GM21737 (cell line): ENCODE data around the gene MTA1.

ENCODE experiments used
- ATAC-seq: cut with Tn5 transposase; IDR thresholded peaks from one replicate; pipeline ENCODE4 v1.9.1; 2021; ENCODE audit warnings: mild to moderate bottlenecking, moderate library complexity; ENCODE audit not compliant: unreplicated experiment

The MTA1 gene

DNA sequence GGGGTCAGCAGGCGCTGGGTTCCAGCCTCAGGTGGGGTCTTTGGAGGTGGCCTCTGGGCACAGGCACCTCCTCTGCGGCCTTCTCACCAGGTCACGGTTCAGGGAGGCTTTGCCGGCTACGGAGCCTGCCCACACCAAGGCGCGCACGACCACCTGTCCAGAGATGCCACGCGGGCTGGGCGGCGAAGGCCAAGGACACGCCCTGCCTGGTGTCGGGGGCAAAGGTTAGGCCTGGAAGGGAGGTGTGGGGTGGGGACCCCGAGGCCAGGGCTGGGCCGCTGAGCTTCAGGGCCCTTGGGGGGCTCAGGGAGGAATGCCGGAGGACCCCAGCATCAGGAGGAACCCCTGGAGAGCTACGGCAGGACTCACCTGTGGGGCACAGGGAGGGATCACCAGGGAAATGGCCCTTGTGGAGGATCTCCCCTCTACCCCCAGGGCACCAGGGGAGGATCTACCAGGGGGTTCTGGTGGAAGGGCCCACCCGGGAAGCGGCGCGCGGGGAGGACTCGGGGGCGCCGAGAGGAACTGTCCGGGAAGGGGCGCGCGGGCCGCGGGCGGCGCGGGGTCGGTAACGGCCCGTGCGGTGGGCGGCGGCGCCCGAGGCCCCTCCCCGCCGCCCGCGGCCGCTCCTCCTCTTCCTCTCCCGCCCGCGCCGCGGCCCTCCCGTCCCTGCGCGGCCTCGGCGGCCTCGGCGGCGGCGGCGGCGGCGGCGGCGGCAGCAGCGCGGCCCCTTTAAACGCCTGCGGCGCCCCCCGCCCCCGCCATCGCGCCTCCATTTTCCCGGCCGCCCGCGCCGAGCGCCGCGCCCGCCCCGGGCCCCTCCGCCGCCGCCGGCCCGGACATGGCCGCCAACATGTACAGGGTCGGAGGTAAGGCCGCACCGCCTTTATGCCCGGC is at the start of gene MTA1:
TSS of gene MTA1 (plus strand) at position 633 of the 897 bp plus-strand sequence. CDS start at position 842, 209 bp downstream.
- ATAC-seq, result peak; percentile 61

DNA sequence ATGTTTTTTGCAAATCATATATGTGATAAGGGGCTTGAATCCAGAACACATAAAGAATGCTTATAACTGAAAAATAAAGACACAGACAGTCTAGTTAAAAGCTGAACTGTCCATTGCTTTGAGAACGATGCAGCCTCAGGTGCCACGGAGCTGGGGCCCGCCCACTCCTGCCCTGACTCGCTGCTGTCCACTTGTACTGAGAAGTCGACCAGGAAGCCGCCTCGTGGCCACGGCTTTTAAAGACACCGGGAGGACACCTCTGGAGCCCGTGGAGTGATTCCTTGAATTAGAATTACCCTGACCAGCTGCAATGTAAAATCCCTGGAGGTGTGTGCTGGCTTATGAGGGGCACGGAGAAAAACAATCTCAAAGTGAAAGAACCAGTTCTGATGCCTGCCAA is 45.2 kb upstream of the MTA1 start:
- no peak for ATAC-seq

DNA sequence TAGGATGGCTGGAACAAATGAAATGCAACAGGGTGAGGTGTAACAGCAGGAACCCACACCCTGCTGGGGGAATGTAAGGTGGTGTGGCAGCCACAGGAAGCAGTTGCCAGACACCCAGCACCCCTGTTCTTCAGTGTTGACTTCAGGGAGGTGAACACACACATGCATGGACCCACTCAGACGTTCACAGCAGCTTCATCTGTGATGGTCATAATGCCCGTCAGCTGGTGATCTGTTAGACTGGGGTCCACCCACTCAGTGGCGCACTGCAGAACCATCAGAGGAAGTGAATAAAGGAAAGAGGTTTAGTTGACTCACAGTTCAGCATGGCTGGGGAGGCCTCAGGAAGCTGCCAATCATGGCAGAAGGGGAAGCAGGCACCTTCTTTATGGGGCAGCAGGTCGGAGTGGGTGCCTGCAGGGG is 44.0 kb upstream of the MTA1 start:
- ATAC-seq, result no peak

DNA sequence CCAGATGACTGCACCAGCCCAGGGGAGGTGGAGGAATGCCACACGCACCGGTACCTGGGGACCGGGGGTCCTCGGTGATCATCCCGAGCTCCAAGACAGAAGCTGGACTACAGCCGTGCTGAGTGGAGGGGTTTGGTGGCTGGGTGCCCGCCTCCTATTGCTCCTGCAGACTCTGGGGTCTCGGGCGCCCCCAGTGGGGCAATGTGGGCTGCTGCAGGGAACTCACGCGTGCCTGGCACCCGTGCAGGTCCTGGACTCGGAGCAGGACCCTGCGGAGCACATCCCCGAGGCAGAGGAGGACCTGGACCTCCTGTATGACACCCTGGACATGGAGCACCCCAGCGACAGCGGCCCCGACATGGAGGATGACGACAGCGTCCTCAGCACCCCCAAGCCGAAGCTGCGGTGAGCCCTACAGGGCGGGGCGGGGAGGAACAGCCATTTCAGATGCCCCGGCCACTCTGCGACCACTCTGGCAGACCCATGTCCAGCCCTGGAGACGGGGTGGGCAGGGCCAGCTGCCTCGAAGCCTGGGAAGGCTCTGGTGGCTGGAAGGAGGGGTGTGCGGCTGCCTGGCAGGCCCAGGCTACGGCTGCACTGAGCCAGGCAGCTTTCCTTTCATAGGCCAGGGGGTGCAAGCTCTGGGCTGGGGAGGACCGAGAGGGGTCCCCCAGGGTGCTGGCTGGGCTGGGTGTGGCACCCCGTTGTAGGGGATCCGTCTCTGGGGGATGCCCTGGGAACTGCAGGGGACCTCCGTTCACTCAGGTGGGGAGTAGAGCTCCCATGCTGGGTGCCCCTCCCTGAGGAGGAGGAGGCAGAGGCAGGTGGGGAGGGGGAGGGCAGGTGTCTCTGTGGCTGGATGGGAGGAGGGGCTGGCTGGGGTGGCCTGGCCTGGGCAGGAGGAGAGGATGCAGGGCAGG is 42.8 kb upstream of the MTA1 start:
- ATAC-seq, result no peak

DNA sequence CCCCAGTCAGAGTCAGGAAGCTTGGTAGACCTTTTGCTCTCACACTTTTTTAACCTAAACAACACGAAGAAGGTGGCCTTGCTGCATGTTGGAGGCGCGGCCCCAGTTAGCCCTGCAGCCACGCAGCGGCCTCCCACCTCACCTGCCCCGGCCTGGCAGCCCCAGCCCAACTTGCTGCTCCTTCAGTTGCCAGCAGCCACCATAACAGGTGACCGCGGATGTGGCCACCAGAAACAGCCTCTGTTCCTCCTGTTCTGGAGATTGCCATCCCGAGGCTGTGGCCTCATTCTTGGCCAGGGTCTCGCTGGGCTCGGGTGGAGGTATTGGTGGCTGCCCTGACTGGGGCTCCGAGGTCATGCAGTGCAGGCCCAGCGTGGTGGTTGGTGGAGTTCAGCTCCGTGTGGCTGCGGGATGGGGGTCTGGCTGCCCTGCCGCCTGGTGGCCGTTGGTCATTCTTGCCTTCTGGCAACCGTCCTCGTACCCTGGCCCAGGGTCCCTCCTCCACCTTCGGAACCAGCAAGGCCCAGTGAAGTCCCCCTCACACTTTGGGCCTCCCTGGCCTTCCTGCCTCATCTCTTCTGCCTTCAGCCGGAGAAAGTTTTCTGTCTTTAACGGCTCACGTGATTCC is 42.0 kb upstream of the MTA1 start:
- ATAC-seq, result no peak

DNA sequence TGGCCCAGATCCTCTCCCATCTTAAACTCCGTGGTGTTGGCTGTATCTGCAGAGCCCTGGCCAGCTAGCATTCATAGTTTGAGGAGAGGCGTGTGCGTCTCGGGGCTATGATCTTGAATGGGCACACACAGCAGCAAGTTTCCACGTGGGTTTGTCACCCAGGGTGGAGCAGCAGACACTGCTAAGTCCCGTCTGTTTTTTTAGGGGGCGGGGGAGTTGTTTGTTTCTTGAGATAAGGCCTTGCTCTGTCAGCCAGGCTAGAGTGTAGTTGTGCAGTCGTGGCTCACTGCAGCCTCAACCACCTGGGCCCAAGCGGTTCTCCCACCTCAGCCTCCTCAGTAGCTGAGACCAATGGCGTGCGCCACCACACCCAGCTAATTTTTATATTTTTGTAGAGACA is 41.4 kb upstream of the MTA1 start:
- ATAC-seq, result no peak

DNA sequence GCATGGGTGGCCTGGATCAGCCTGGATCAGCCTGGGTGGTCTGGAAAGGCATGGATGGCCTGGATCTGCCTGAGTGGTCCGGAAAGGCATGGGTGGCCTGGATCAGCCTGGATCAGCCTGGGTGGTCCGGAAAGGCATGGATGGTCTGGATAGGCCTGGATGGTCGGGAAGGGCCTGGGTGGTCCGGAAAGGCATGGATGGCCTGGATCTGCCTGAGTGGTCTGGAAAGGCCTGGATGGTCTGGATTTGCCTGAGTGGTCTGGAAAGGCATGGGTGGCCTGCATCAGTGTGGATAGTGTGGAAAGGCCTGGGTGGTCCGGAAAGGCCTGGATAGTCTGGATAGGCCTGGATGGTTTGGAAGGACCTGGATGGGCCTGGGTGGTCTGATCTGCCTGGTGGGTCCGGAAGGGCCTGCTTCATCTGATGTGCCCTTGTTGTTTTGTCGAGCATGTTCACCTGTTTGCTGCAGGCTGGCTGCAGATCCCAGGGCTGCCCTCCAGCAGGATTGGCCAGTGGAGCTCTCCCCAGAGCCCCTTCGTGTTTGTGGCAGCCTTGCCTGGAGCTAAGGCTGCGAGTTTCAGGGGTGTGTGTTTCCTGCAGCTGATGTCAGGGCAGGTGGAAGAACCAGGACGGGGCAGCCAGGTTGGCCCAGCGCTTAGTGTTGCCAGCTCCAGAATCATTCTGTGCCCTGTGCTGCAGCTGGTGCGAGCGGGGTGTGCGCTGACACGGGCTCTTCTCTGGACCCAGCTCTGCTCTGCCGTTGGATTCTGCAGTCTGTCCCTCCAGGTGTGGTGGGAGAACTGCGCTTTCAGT is 40.5 kb upstream of the MTA1 start:
- no peak for ATAC-seq

DNA sequence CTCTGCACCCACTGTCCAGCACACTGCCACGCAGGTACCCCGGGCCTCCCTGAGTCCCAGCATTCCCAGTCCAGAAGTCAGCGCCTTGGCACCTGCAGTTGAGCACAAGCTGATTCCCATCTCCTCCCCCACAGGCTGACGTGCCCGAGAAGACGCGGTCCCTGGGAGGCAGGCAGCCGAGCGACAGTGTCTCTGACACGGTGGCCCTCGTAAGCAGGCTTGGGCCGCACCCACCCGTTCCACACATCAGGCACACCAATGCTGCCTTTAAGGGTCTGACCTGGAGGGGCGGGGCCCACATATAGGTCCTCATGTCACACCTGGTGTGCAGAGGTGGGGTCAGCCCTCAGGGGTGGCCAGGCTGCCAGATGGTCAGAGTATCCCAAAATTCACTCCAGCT is 39.7 kb upstream of the MTA1 start:
- ATAC-seq, result no peak

DNA sequence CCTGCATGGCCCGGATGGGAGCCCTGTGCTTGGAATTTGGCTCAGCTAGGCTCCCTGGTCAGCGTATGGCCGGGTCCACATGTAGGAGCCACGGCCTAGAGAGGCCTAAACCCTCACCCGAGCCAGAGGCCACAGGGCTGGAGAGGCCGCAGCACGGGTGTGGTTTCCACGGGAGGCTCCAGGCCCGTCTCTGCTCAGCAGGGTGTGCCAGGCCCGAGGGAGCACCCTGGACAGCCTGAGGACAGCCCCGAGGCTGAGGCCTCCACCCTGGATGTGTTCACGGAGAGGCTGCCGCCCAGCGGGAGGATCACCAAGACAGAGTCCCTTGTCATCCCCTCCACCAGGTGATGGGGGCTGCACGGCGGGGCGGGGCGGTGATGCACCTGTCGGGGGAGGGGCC is 38.9 kb upstream of the MTA1 start:
- no peak for ATAC-seq

DNA sequence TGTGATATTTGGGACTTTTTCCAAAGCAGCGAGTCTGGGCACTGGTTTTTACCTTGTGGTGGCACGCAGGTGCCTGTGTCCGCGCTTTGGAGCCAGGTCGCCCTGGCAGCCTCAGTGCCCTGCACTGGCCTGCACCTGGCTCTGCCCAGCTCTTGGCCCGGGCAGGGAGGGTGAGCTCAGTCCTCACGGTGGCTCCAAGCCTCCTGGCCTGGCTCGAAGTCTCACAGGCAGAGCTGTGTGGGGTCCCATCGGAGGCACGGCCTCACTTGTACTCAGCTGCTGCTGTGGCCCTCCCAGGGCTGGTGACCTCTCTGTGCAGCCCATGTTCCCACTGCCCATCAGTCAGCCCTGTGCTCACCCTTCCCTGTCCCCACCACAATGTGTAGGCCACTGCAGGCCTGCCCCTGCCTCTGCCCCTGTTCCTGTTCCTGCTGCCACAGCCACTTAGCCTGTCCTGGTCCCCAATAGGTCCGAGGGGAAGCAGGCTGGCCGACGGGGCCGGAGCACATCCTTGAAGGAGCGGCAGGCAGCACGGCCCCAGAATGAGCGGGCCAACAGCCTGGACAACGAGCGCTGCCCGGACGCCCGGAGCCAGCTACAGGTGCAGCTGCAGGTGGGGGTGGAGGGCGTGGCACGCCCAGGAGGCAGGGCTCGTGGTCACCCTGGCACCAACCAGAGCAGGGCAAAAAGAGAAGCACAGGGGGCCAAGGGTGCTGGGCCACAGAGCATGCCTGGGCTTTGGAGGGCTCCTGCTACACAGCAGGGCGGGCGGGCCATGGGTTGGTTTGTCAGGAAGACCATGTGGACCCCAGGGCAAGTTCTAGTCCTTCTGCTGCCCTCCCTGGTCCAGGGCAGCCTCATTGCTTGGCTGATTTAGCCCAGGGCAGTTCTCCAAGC is 37.9 kb upstream of the MTA1 start:
- no peak for ATAC-seq

DNA sequence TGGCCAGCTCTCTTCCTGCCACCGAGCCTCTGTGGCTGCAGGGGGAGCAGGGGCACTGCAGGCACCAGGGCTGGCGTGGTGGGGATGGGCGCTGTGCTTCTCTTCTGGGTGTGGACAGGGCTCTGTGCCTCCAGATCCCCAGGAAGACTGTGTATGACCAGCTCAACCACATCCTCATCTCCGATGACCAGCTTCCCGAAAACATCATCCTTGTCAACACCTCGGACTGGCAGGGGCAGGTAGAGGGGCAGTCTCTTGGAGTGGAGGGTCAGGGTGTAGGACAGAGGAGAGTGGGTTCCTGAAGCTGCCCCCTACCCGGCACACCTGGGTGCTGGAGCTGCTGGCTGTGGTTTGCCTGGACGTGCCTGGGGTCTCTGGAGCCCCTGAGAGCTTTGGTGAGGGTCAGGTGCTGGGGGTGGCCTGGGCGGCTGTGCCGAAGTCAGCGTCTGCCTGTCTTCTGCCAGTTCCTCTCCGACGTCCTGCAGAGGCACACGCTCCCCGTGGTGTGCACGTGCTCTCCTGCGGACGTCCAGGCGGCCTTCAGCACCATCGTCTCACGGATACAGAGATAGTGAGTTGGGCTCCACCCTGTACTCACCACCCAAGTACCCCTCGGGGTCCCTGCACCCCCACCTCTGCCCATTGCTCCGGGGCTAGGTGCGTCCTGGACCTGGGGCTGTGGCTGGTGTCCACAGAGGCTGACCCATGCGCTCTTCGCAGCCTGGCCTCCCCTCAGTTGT is 37.1 kb upstream of the MTA1 start:
- ATAC-seq, result no peak

DNA sequence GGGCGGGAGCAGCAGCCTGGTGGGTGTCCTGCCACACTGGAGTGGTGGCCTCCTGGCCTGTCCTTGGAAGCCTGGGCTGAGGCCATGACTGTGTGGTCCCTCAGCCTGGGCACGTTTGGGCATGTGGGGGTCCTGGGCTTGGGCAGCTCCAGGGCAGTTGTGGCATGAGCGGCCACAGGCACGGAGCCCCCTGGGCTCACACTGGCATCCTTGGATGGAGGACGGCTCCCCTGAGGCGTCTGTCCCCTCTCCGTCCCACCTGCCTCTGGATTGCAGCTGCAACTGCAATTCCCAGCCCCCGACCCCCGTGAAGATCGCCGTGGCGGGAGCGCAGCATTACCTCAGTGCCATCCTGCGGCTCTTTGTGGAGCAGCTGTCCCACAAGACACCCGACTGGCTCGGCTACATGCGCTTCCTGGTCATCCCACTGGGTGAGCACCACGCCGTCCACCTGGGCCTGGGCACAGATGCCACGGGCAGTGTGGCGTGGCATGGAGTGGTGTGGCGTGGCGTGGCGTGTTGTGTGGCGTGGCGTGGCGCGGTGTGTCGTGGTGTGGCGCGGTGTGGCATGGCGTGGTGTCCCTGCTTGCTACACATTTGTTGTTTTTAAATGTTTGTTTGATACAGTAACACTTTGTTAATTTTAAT is 36.4 kb upstream of the MTA1 start:
- no peak for ATAC-seq

DNA sequence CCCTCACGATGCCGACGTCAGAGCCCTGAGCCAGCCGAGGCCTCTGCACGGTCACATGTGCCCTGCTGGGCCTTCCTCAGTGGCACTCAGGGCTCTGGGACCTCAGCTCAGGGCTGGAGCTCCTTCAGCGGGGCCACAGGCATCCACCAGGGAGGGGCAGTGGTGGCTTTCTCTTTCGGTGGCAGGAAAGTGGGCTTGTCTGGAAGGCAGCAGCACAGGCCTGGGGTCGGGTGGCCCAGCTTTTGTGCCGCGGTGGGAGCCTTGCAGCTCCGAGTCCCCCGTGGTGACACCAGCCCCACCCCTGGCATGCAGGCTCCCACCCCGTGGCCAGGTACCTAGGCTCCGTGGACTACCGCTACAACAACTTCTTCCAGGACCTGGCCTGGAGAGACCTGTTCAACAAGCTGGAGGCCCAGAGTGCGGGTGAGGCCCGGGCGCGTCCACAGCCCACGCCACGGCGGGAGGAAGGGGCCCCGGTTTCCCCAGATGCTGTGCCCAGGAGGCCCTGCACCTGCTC is 35.5 kb upstream of the MTA1 start:
- ATAC-seq, result no peak

DNA sequence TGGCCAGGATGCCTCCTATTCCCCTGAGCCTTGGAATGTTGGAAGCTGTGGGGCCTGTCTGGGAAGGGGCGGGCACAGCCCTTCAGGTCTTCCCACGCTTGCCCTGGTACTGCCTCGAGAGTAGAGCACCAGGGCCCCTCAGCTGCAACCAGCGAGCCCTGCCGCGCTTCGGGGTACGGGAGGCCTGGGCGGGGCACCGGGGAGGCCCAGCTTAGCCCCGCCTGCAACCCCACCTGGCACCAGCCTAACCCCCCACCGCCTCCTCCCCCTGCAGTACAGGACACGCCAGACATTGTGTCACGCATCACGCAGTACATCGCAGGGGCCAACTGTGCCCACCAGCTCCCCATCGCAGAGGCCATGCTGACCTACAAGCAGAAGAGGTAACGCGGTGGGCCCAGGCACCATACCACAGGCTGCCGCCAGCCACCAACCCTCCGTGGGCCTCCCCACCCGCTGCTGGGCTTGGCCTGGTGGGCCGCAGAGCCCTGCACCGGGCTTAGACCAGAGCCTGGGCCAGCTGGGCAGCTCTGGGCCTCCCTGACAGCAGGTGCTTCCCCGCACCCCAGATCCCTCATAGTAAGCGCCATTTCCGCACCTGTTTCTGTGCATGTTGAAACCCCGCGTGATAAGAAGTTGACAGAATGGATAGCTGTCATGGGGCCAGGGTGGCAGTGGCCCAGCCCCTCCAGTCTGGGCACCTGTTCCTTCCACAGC is 34.9 kb upstream of the MTA1 start:
- ATAC-seq, result no peak

DNA sequence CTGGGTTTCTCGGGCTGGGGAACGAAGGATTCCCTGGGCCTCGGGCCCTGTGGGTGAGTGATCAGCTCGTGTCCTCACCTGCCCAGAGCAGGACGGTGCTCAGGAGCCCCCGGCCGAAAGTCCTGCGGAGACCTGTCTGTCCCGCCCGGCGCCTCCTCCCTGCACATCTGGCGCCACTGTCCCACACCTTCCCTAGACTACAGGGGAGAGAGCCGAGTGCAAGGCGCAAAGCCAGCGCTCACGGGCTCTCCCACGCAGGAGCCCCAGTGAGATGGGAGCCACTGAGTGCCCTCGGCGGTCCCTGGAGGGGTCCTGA is 34.3 kb upstream of the MTA1 start:
- ATAC-seq, result no peak

DNA sequence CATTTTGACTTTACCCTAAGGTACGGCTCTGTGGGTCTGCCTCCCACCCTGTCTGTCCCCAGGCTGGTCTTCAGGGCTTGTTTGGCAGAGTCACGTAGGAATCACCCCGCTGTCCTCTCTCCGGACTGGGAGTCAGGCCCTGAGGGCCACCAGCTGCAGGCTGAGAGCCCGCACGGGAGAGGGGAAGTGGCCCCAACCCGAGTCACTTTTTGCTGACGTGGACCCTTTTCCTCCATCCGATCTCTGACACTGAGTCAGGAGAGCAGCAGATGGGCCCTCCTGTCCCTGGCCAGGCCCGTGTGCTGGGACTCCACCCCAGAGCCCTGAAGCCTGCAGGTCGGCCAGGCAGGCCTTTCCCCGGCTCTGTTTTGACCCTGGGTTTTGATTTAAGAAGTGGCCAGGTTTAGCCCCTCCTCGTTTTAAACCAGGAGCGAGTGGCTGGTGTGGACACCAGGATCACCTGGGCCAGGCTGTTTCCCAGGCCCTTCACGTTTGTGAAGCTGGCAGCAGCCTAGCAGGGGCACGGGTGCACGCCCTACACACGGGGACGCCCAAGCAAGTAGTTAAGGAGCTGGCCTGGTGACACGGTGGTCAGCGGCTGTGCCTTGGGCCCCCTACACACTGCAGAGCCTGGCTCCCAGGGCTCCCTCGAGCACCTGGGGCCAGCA is 33.8 kb upstream of the MTA1 start:
- no peak for ATAC-seq
